HG03095 (cell line): Measurements from ENCODE around the gene CDHR5.

Experiments used
- ATAC-seq: cut with Tn5 transposase; IDR thresholded peaks from one replicate; pipeline ENCODE4 v1.9.1; 2021; ENCODE audit warnings: moderate library complexity; ENCODE audit not compliant: unreplicated experiment

CDHR5 gene

GRCh38 chr11:569158-569885 is 55.4 kb downstream of the CDHR5 start:
- no peak for ATAC-seq

GRCh38 chr11:568306-569157 is 56.2 kb downstream of the CDHR5 start:
- ATAC-seq, result peak; percentile 82

- ATAC-seq, result no peak
These were observed 57.0 kb downstream of the CDHR5 start for GRCh38 chr11:567629-568292.

DNA sequence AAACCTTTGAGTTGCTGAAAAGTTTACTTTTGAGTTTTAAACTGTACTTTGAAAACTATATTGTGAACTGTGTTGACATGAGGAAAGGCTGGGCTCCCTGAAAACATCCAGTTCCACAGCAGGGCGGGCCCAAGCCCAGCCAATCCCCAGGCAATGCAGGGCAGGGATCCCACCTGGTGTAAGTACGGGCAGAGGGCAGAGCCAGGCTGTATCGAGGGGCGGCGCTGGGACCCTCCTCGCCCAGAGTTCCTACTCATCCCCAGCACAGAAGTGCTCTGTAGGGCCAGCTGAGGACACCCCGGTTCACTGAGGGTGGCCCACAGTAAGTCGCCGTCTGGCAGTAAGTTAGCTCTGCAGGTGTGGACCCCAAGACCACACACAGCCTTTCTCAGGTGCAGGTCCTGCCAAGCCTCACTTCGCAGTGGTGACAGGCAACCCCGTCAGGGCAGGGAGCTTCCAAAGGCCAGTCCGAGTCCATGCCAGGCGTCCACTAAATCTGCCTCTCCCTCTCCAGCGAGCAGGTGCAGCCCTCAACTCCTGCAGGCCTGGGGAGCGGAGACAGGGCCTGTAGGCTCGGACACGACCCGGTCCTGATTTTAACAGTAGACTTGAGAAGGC is 57.6 kb downstream of the CDHR5 start:
- ATAC-seq, result no peak
